Trophoblast cell (in vitro differentiated cells and primary cell): ENCODE results near the gene TMEM97.

Experiments
- DNase-seq, 2 donors: peaks; one replicate each; pipeline ENCODE4 v3.0.0-alpha.2; 2016
- H2AFZ ChIP-seq: 2 replicates; pipeline ENCODE4 v1.6.1; 2013; ENCODE audit warnings: low read length, moderate library complexity, mild to moderate bottlenecking; ENCODE audit not compliant: insufficient read depth, poor library complexity
- H2AK5ac ChIP-seq: 2 replicates; pipeline ENCODE4 v1.6.1; 2013; ENCODE audit warnings: mild to moderate bottlenecking, low read length
- H2BK120ac ChIP-seq: 2 replicates; pipeline ENCODE4 v1.6.1; 2013; ENCODE audit warnings: low read length, mild to moderate bottlenecking, moderate library complexity; ENCODE audit not compliant: insufficient read depth, poor library complexity
- H2BK12ac ChIP-seq: 2 replicates; pipeline ENCODE4 v1.6.1; 2013; ENCODE audit warnings: mild to moderate bottlenecking, low read length, moderate library complexity
- H2BK5ac ChIP-seq: 2 replicates; pipeline ENCODE4 v1.6.1; 2013; ENCODE audit warnings: low read length, low read depth, moderate library complexity, mild to moderate bottlenecking; ENCODE audit not compliant: poor library complexity
- H3K14ac ChIP-seq: 2 replicates; pipeline ENCODE4 v1.6.1; 2013; ENCODE audit warnings: mild to moderate bottlenecking, low read length
- H3K18ac ChIP-seq: 2 replicates; pipeline ENCODE4 v1.6.1; 2013; ENCODE audit warnings: mild to moderate bottlenecking, low read length
- H3K23ac ChIP-seq: 2 replicates; pipeline ENCODE4 v1.6.1; 2013; ENCODE audit warnings: low read length
- H3K27ac ChIP-seq: 2 replicates; pipeline ENCODE4 v1.5.1; 2013; ENCODE audit warnings: low read depth, mild to moderate bottlenecking, inconsistent platforms, low read length, moderate library complexity
- H3K27me3 ChIP-seq: 2 replicates; pipeline ENCODE4 v1.6.1; 2013; ENCODE audit warnings: inconsistent platforms, mild to moderate bottlenecking, low read length, moderate library complexity; ENCODE audit not compliant: insufficient read depth
- H3K36me3 ChIP-seq, 2 experiments: 1 replicate in 1 of 2; 2 replicates in 1 of 2; pipeline ENCODE4 v1.6.1; 2013; ENCODE audit warnings: low read length in 2 of 2, mild to moderate bottlenecking in 2 of 2, moderate library complexity in 1 of 2; ENCODE audit not compliant: insufficient read depth in 2 of 2, control insufficient read depth in 1 of 2
- H3K4ac ChIP-seq: 2 replicates; pipeline ENCODE4 v1.6.1; 2013; ENCODE audit warnings: low read depth, mild to moderate bottlenecking, low read length, moderate library complexity
- H3K4me1 ChIP-seq, 2 experiments: 1 replicate in 1 of 2; 2 replicates in 1 of 2; pipeline ENCODE4 v1.6.1; 2013; ENCODE audit warnings: low read length in 2 of 2, mild to moderate bottlenecking in 2 of 2, moderate library complexity in 1 of 2; ENCODE audit not compliant: insufficient read depth in 2 of 2, control insufficient read depth in 1 of 2
- H3K4me2 ChIP-seq: 2 replicates; pipeline ENCODE4 v1.6.1; 2013; ENCODE audit warnings: inconsistent platforms, mild to moderate bottlenecking, low read length, moderate library complexity
- H3K4me3 ChIP-seq: 2 replicates; pipeline ENCODE4 v1.5.1; 2013; ENCODE audit warnings: mild to moderate bottlenecking, low read depth, low read length, inconsistent platforms
- H3K79me1 ChIP-seq: one replicate; pipeline ENCODE4 v1.6.1; 2013; ENCODE audit warnings: low read length
- H3K79me2 ChIP-seq: 2 replicates; pipeline ENCODE4 v1.6.1; 2013; ENCODE audit warnings: low read length, mild to moderate bottlenecking; ENCODE audit not compliant: control insufficient read depth, insufficient read depth, poor library complexity
- H3K9ac ChIP-seq: 2 replicates; pipeline ENCODE4 v1.6.1; 2013; ENCODE audit warnings: mild to moderate bottlenecking, low read length
- H3K9me3 ChIP-seq: 2 replicates; pipeline ENCODE4 v1.6.1; 2013; ENCODE audit warnings: low read depth, mild to moderate bottlenecking, control low read depth, inconsistent platforms, low read length; ENCODE audit not compliant: insufficient read depth
- H4K12ac ChIP-seq: 2 replicates; pipeline ENCODE4 v1.6.1; 2013; ENCODE audit warnings: low read depth, mild to moderate bottlenecking, low read length, moderate library complexity
- H4K8ac ChIP-seq: 2 replicates; pipeline ENCODE4 v1.6.1; 2013; ENCODE audit warnings: low read depth, mild to moderate bottlenecking, low read length, moderate library complexity
- H4K91ac ChIP-seq: one replicate; pipeline ENCODE4 v1.6.1; 2013; ENCODE audit warnings: low read depth, mild to moderate bottlenecking, low read length, moderate library complexity
- WGBS: extraction: QIAGEN DNeasy Blood & Tissue Kit; methylation state at CpG from one replicate; pipeline ENCODE4 v1.1.7; 2013; ENCODE audit warnings: missing lambda C conversion rate; ENCODE audit not compliant: insufficient read length, insufficient coverage; ENCODE audit errors: extremely low coverage; 5-methylcytosine and 5-hydroxymethylcytosine counted together

Gene TMEM97

GRCh38 chr17:28341516-28341915, 22.5 kb downstream of the TMEM97 start:
- Histone ChIP-seq H3K79me2 (peaks cover 8% of the 10 kb centered on the region), H3K4me1 (peaks cover 15 to 23% of the 10 kb centered on the region in 2 experiments), H3K9me3 (peaks cover 2% of the 10 kb centered on the region), H3K4me3 (no peak overlapping the region), H2AFZ (no peak overlapping the region), H4K91ac (no peak overlapping the region), H2BK120ac (no peak overlapping the region), H3K4me2 (no peak overlapping the region), H2BK12ac (no peak overlapping the region), H3K18ac (no peak overlapping the region), H2AK5ac (no peak overlapping the region), H3K14ac (no peak overlapping the region), H3K4ac (no peak overlapping the region), H3K27me3 (no peaks in the 10 kb centered on the region), H3K23ac (no peak overlapping the region), H4K12ac (no peak overlapping the region), H3K9ac (no peak overlapping the region), H2BK5ac (no peak overlapping the region), H3K79me1 (no peaks in the 10 kb centered on the region), H3K36me3 (peaks cover 61 to 72% of the 10 kb centered on the region in 2 experiments), H4K8ac (no peak overlapping the region), H3K27ac (no peak overlapping the region)
- DNase-seq: no peak
- no CpG with 5 or more reads among the region's 11 CpGs for WGBS

- Histone ChIP-seq H3K18ac (no peak overlapping the region), H2BK5ac (no peak overlapping the region), H4K12ac (no peak overlapping the region), H3K4me1 (peaks cover 9 to 16% of the 10 kb centered on the region in 2 experiments), H3K79me1 (no peaks in the 10 kb centered on the region), H2AFZ (no peak overlapping the region), H4K91ac (no peak overlapping the region), H3K36me3 (peaks cover 63 to 78% of the 10 kb centered on the region in 2 experiments), H3K79me2 (peaks cover 2% of the 10 kb centered on the region), H3K9me3 (peaks cover 2% of the 10 kb centered on the region), H2BK12ac (no peak overlapping the region), H3K23ac (no peak overlapping the region), H3K4ac (no peak overlapping the region), H3K9ac (no peak overlapping the region), H4K8ac (no peak overlapping the region), H2BK120ac (no peak overlapping the region), H3K27me3 (no peaks in the 10 kb centered on the region), H3K27ac (no peak overlapping the region), H3K4me3 (no peak overlapping the region), H3K14ac (no peak overlapping the region), H3K4me2 (no peak overlapping the region), H2AK5ac (no peak overlapping the region)
- WGBS: no CpG with 5 or more reads among the region's 14 CpGs
- DNase-seq: no peak
Observed at GRCh38 chr17:28342313-28342712, 23.3 kb downstream of the TMEM97 start.

- H3K23ac ChIP-seq: no peak overlapping the region
- no CpG with 5 or more reads among the region's 10 CpGs for WGBS
Observed at GRCh38 chr17:28343491-28343932, 24.5 kb downstream of the TMEM97 start.

GRCh38 chr17:28344011-28344410, 25.0 kb downstream of the TMEM97 start:
- H3K9me3 ChIP-seq: peaks cover 2% of the 10 kb centered on the region
- DNase-seq: peak in 1 of 2 donors; percentile 12
- no peak overlapping the region for H3K27ac ChIP-seq
- H2BK120ac ChIP-seq: no peak overlapping the region
- H2AFZ ChIP-seq: no peak overlapping the region
- H3K4me2 ChIP-seq: no peak overlapping the region
- H2BK5ac ChIP-seq: no peak overlapping the region
- no peaks in the 10 kb centered on the region for H3K79me2 ChIP-seq
- no peak overlapping the region for H3K23ac ChIP-seq
- H3K79me1 ChIP-seq: no peaks in the 10 kb centered on the region
- peaks cover 75 to 92% of the 10 kb centered on the region in 2 experiments for H3K36me3 ChIP-seq
- no peak overlapping the region for H4K12ac ChIP-seq
- no peak overlapping the region for H2BK12ac ChIP-seq
- H3K18ac ChIP-seq: no peak overlapping the region
- no peak overlapping the region for H3K4me3 ChIP-seq
- H3K9ac ChIP-seq: no peak overlapping the region
- WGBS: no CpG with 5 or more reads among the region's 9 CpGs
- no peaks in the 10 kb centered on the region for H3K27me3 ChIP-seq
- no peak overlapping the region for H3K4ac ChIP-seq
- H2AK5ac ChIP-seq: no peak overlapping the region
- H4K91ac ChIP-seq: no peak overlapping the region
- no peak overlapping the region for H3K14ac ChIP-seq
- peaks cover 2 to 8% of the 10 kb centered on the region in 2 experiments for H3K4me1 ChIP-seq
- no peak overlapping the region for H4K8ac ChIP-seq

More at GRCh38 chr17:28343491-28343932, 24.5 kb downstream of the TMEM97 start:
- no peak overlapping the region for H3K18ac ChIP-seq
- no peak overlapping the region for H3K4ac ChIP-seq
- DNase-seq: peak; percentile 54 to 57
- no peak overlapping the region for H2BK12ac ChIP-seq
- peak overlapping the region; percentile 21 for H3K9ac ChIP-seq
- H2BK120ac ChIP-seq: no peak overlapping the region
- H3K27me3 ChIP-seq: no peaks in the 10 kb centered on the region
- H4K91ac ChIP-seq: no peak overlapping the region
- H4K12ac ChIP-seq: no peak overlapping the region
- no peaks in the 10 kb centered on the region for H3K79me1 ChIP-seq
- H3K36me3 ChIP-seq: peaks cover 73 to 89% of the 10 kb centered on the region in 2 experiments
- no peak overlapping the region for H2BK5ac ChIP-seq
- H4K8ac ChIP-seq: no peak overlapping the region
- H3K4me1 ChIP-seq: peaks cover 2 to 10% of the 10 kb centered on the region in 2 experiments
- H3K4me2 ChIP-seq: no peak overlapping the region
- H3K27ac ChIP-seq: no peak overlapping the region
- peaks cover 2% of the 10 kb centered on the region for H3K9me3 ChIP-seq
- H2AK5ac ChIP-seq: no peak overlapping the region
- no peak overlapping the region for H3K4me3 ChIP-seq
- H3K79me2 ChIP-seq: no peaks in the 10 kb centered on the region
- no peak overlapping the region for H2AFZ ChIP-seq
- no peak overlapping the region for H3K14ac ChIP-seq
